Measurements from ENCODE around the gene ALOX15B. TPM values are rescaled to one million over a fixed set of nuclear protein-coding genes. Genes with fewer than 3 reads are reported as not detected.

The ALOX15B gene
- polyA plus RNA-seq, 1 of the 3 experiments (the other 2 are of a cell fraction): not detected

- 94% methylated on average over 36 of the region's 44 CpGs for WGBS (ENCODE audit: low lambda C conversion rate)
- H3K9me2 ChIP-seq: no peaks in the 10 kb centered on the region
- DNase-seq: no peak
- H3K9ac ChIP-seq: no peak overlapping the region
- no peaks in the 10 kb centered on the region for H3K79me2 ChIP-seq (ENCODE audit: insufficient read depth)
- H3K36me3 ChIP-seq (replicated peaks in 1 of 2; ENCODE audit: control insufficient read depth in 1 of 2, insufficient read depth in 2 of 2, low read length in 1 of 2): no peaks in the 10 kb centered on the region
- H3K4me2 ChIP-seq: no peak overlapping the region
- no peaks in the 10 kb centered on the region for H4K20me1 ChIP-seq (ENCODE audit: insufficient read depth)
- no peaks in the 10 kb centered on the region for H3K4me1 ChIP-seq (ENCODE audit: control insufficient read depth in 1 of 2, insufficient read depth in 2 of 2, low read depth in 1 of 2, low read length in 1 of 2)
- CTCF ChIA-PET: interaction anchor here (0.7 to 3.2 kb wide), 4 partner anchors 8 to 38 kb away, joined by 3 to 22 read pairs (median 3); no protein-coding TSS in a partner anchor
- no peak overlapping the region for H3K4me3 ChIP-seq (ENCODE audit: low read depth in 2 of 2, low read length in 1 of 2)
- no peaks in the 10 kb centered on the region for H3F3A ChIP-seq (replicated peaks; ENCODE audit: insufficient read depth)
- no peak overlapping the region for H3K27ac ChIP-seq (ENCODE audit: low read depth in 2 of 2, low read length in 1 of 2)
- no peak for TF ChIP-seq ZBTB33 (IDR thresholded peaks at IDR 0.05; ENCODE audit: borderline replicate concordance, low read depth)
- TF ChIP-seq NRF1 (IDR thresholded peaks at IDR 0.05; ENCODE audit: low read depth, low read length): no peak
- no peak for TF ChIP-seq MAX (IDR thresholded peaks at IDR 0.05; ENCODE audit: low read depth)
- no peak for TF ChIP-seq GABPA (IDR thresholded peaks at IDR 0.05; ENCODE audit: low read depth)
- TF ChIP-seq TAF1 (IDR thresholded peaks at IDR 0.05; ENCODE audit: borderline replicate concordance, low read depth, low read length): no peak
- no peak for TF ChIP-seq POLR2AphosphoS5 (IDR thresholded peaks at IDR 0.05; ENCODE audit: low read depth, low read length)
- no peak for TF ChIP-seq CHD2 (IDR thresholded peaks at IDR 0.05; ENCODE audit: low read length, partially characterized antibody)
- TF ChIP-seq USF1 (IDR thresholded peaks at IDR 0.05; ENCODE audit: borderline replicate concordance, low read depth): no peak
- TF ChIP-seq RFX5 (IDR thresholded peaks at IDR 0.05; ENCODE audit: low read length): no peak
- no peak for TF ChIP-seq REST (IDR thresholded peaks at IDR 0.05; ENCODE audit: low read depth, low read length)
- TF ChIP-seq CTCF (IDR thresholded peaks at IDR 0.05): no peak
- TF ChIP-seq USF2 (IDR thresholded peaks at IDR 0.05; ENCODE audit: borderline replicate concordance, low read depth, low read length): no peak
- no peak for TF ChIP-seq EP300 (IDR thresholded peaks at IDR 0.05; ENCODE audit: borderline replicate concordance in 1 of 2, low read depth in 1 of 2, low read length in 1 of 2)
- no peak for TF ChIP-seq TEAD4 (IDR thresholded peaks at IDR 0.05; ENCODE audit: borderline replicate concordance, insufficient read depth)
- TF ChIP-seq PBX3 (IDR thresholded peaks at IDR 0.05): no peak
- TF ChIP-seq MEF2A (IDR thresholded peaks at IDR 0.05; ENCODE audit: borderline replicate concordance, low read depth): no peak
- POLR2A ChIA-PET: no interaction called here
- peaks cover 9% of the 10 kb centered on the region; the same call in 1 of the 2 replicates for H3K27me3 ChIP-seq (ENCODE audit: insufficient read depth)
- H3K9me3 ChIP-seq: no peaks in the 10 kb centered on the region
- no peak overlapping the region for H2AFZ ChIP-seq (ENCODE audit: low read depth)
Observed at GRCh38 chr17:8003594-8004181, 35.2 kb upstream of the ALOX15B start.
